ELF-1 (cell line): ENCODE data around the gene MDFIC2.
"Not testable (repeated sequence)": the region's sequence is repeated elsewhere in the genome, so short reads cannot be mapped to it uniquely, and the experiment has no call there.

ENCODE experiments used
- DNase-seq: peaks from one replicate; pipeline ENCODE4 v3.0.0-alpha.2; 2016; ENCODE audit warnings: low read depth, low spot score

Gene MDFIC2

GRCh38 chr3:70312336-70312735 is at the start of gene MDFIC2:
TSS of gene MDFIC2 (minus strand) at chr3:70312638. CDS start at chr3:70311973, 665 bp downstream.
- no peak for DNase-seq

GRCh38 chr3:70360979-70361760 is 48.7 kb upstream of the MDFIC2 start:
- DNase-seq: no peak

- DNase-seq: no peak
Observed at GRCh38 chr3:70359711-70360110, 47.3 kb upstream of the MDFIC2 start.

- no peak for DNase-seq
Observed at GRCh38 chr3:70358978-70359580, 46.6 kb upstream of the MDFIC2 start.

GRCh38 chr3:70352215-70352614 is 39.8 kb upstream of the MDFIC2 start:
- no peak for DNase-seq

- no peak for DNase-seq
Observed at GRCh38 chr3:70342149-70342548, 29.7 kb upstream of the MDFIC2 start.

- not testable (repeated sequence) for DNase-seq
Observed at GRCh38 chr3:70336885-70337284, 24.4 kb upstream of the MDFIC2 start.

- no peak for DNase-seq
Observed at GRCh38 chr3:70333080-70333479, 20.6 kb upstream of the MDFIC2 start.

- no peak for DNase-seq
Observed at GRCh38 chr3:70315021-70315420, 2.6 kb upstream of the MDFIC2 start.

- DNase-seq: no peak
Observed at GRCh38 chr3:70310809-70311208, 1.6 kb downstream of the MDFIC2 start.

GRCh38 chr3:70309591-70309990 is 2.8 kb downstream of the MDFIC2 start:
- DNase-seq: no peak

GRCh38 chr3:70308760-70309159 is 3.7 kb downstream of the MDFIC2 start:
- peak; percentile 2 for DNase-seq

- no peak for DNase-seq
Observed at GRCh38 chr3:70306736-70307135, 5.7 kb downstream of the MDFIC2 start.

GRCh38 chr3:70298385-70298784 is 14.1 kb downstream of the MDFIC2 start:
- DNase-seq: no peak

- no peak for DNase-seq
Observed at GRCh38 chr3:70291097-70291482, 21.3 kb downstream of the MDFIC2 start.

- peak; percentile 49 for DNase-seq
Observed at GRCh38 chr3:70290431-70291096, 21.9 kb downstream of the MDFIC2 start.

- DNase-seq: no peak
Observed at GRCh38 chr3:70281663-70282062, 30.8 kb downstream of the MDFIC2 start.

GRCh38 chr3:70277304-70277703 is 35.1 kb downstream of the MDFIC2 start:
- no peak for DNase-seq

- no peak for DNase-seq
Observed at GRCh38 chr3:70276901-70277300, 35.5 kb downstream of the MDFIC2 start.

- no peak for DNase-seq
Observed at GRCh38 chr3:70273492-70273891, 38.9 kb downstream of the MDFIC2 start.

- no peak for DNase-seq
Observed at GRCh38 chr3:70272798-70273197, 39.6 kb downstream of the MDFIC2 start.

GRCh38 chr3:70264122-70264780 is 48.2 kb downstream of the MDFIC2 start:
- no peak for DNase-seq
